Adrenal gland (tissue), 5 donors: ENCODE results near the gene METTL26.

Experiments used
- CTCF ChIP-seq, 6 experiments: fragments of 450-650 bp in 4 of 6; fragments of 200-600 bp in 2 of 6; sonication (generic) in 1 of 6; IDR thresholded peaks; 1 replicate in 5 of 6; 2 replicates in 1 of 6; pipeline versions ENCODE4 v1.5.1 to v1.8.0; 2016 to 2021; ENCODE audit warnings: antibody characterized with exemption in 6 of 6, mild to moderate bottlenecking in 2 of 6, moderate library complexity in 1 of 6
- POLR2A ChIP-seq, 2 donors: fragments of 450-650 bp; IDR thresholded peaks; one replicate each; pipeline ENCODE4 v1.6.1; 2017; ENCODE audit warnings: antibody characterized with exemption in 2 of 2, mild to moderate bottlenecking in 2 of 2, moderate library complexity in 1 of 2
- donor health status: DM: no; HTN: no; CAD: no.

GRCh38 chr16:629833-630248, 6.3 kb downstream of the METTL26 start:
- TF ChIP-seq CTCF (IDR thresholded peaks at IDR 0.05) (no peak), POLR2A (IDR thresholded peaks at IDR 0.05) (no peak)
